Right lobe of liver (tissue), 6 donors: ENCODE data around the gene FRK. TPM values are rescaled to one million over a fixed set of nuclear protein-coding genes. Genes with fewer than 3 reads are reported as not detected.

ENCODE experiments used
- ATAC-seq, 4 donors: fragments of 200-7000 bp; cut with Tn5 transposase; one replicate each; pipeline ENCODE4 v1.9.1; 2020; ENCODE audit warnings: mild to moderate bottlenecking in 4 of 4, moderate library complexity in 4 of 4
- DNase-seq, 3 donors: peaks; one replicate each; pipeline ENCODE4 v3.0.0-alpha.2; 2020
- H3K27ac ChIP-seq, 3 donors: fragments of 200-600 bp; one replicate each; pipeline ENCODE4 v1.8.0; 2022
- H3K27me3 ChIP-seq, 2 donors: fragments of 200-600 bp; one replicate each; pipeline ENCODE4 v1.8.0; 2022
- H3K36me3 ChIP-seq, 4 donors: fragments of 200-600 bp; sonication (generic) in 1 of 4; one replicate each; pipeline versions ENCODE4 v1.5.1 to v1.8.0; 2017 to 2022; ENCODE audit warnings: control low read depth in 1 of 4
- H3K4me1 ChIP-seq, 4 donors: fragments of 200-600 bp; sonication (generic) in 1 of 4; one replicate each; pipeline versions ENCODE4 v1.5.1 to v1.8.0; 2017 to 2022; ENCODE audit warnings: control low read depth in 1 of 4
- H3K4me3 ChIP-seq, 3 donors: fragments of 200-600 bp; one replicate each; pipeline ENCODE4 v1.8.0; 2022
- H3K9me3 ChIP-seq, 4 donors: fragments of 200-600 bp; sonication (generic) in 1 of 4; one replicate each; pipeline versions ENCODE4 v1.5.1 to v1.8.0; 2017 to 2022; ENCODE audit warnings: control low read depth in 1 of 4
- CTCF ChIP-seq, 4 donors: fragments of 200-600 bp in 3 of 4; fragments of 450-650 bp in 1 of 4; IDR thresholded peaks; one replicate each; pipeline versions ENCODE4 v1.5.1 to v1.8.0; 2016 to 2022; ENCODE audit warnings: antibody characterized with exemption in 4 of 4, mild to moderate bottlenecking in 2 of 4
- POLR2A ChIP-seq: fragments of 450-650 bp; IDR thresholded peaks from one replicate; pipeline ENCODE4 v1.6.1; 2017; ENCODE audit warnings: antibody characterized with exemption, mild to moderate bottlenecking
- WGBS: methylation state at CpG from one replicate; pipeline ENCODE4 v1.1.6; 2018; ENCODE audit warnings: low coverage, low lambda C conversion rate; ENCODE audit not compliant: insufficient coverage; ENCODE audit errors: missing lambda C conversion rate; 5-methylcytosine and 5-hydroxymethylcytosine counted together
- intact Hi-C, 2 donors: fragments of 100-400 bp; cut with DNase I; formaldehyde crosslinking; loops; one replicate each; pipeline versions ENCODE4 v1.11.2 to v1.14.1; 2022
- long read RNA-seq: library from polyadenylated mRNA; unstranded; transcript quantifications from one replicate; pipeline ENCODE4 v2.0.0, GENCODE V29; 2019
- total RNA-seq, 6 experiments: library from RNA; depleted of rRNA in 2 of 6; stranded (reverse); fragments of >200 nt in 2 of 6; fragmentation: NEBNext Ultra II Directional in 3 of 6; extraction: Animal tissue kit (Norgen Biotek cat#: 25700) in 3 of 6; gene quantifications; one replicate each; pipeline versions ENCODE4 v1.1.0 to v1.2.4, GENCODE V29; 2016 to 2023
- donor health status: DM: no; HTN: yes; CAD: no.
- donor health status: DM: no; HTN: no; CAD: no.
- donor health status: DM: no; HTN: no; CAD: no.
- donor health status: DM: no; HTN: yes; CAD: no.
- donor health status: DM: no; HTN: yes; CAD: no.

FRK gene
- 10 to 100 TPM in 4 of 6 experiments, 1 to 10 TPM in 2; 8.4 to 14.1 (median 11.9) TPM for total RNA-seq
- long read RNA-seq, full-length matches to known transcripts = 1 of 2 reads
- long read RNA-seq, partial matches to known transcripts = 0 of 2 reads
- long read RNA-seq, other reads (novel, unspliced or antisense) = 1 of 2 reads

GRCh38 chr6:116060572-116061283, at the start of gene FRK:
FRK (minus strand) TSS chr6:116060891; CDS start chr6:116060311, 580 bp downstream.
- Histone ChIP-seq H3K4me1 (peaks cover 0 to 24% (median 0%) of the 10 kb centered on the region in 4 donors), H3K36me3 (no peaks in the 10 kb centered on the region), H3K27ac (peak within 1 kb of the TSS; percentile 71 to 88 (median 75)), H3K4me3 (peak within 1 kb of the TSS; percentile 39 to 65 (median 63)), H3K27me3 (no peaks in the 10 kb centered on the region), H3K9me3 (no peaks in the 10 kb centered on the region)
- intact Hi-C loops = no loop called here
- DNase-seq = peak; percentile 46 to 69 (median 63)
- 6% methylated on average over 7 of the region's 7 CpGs for WGBS
- TF ChIP-seq CTCF (IDR thresholded peaks at IDR 0.05) (peak; percentile 32 to 59 (median 35)), POLR2A (peak; percentile 71)
- ATAC-seq = peak; percentile 87 to 94 (median 90)

- DNase-seq (no peak), ATAC-seq (no peak)
- intact Hi-C loops = no loop called here
- peaks cover 0 to 37% (median 12%) of the 10 kb centered on the region in 4 donors for H3K36me3 ChIP-seq
- no peaks in the 10 kb centered on the region for H3K27me3 ChIP-seq
- no peak overlapping the region for H3K27ac ChIP-seq
- peaks cover 0 to 55% (median 21%) of the 10 kb centered on the region in 4 donors for H3K4me1 ChIP-seq
- no peak overlapping the region for H3K4me3 ChIP-seq
- TF ChIP-seq CTCF (IDR thresholded peaks at IDR 0.05) = no peak
- TF ChIP-seq POLR2A = no peak
- no peaks in the 10 kb centered on the region for H3K9me3 ChIP-seq
- WGBS = 67% methylated on average over 1 of the region's 1 CpG
Observed at GRCh38 chr6:116108836-116109235, 48.1 kb upstream of the FRK start.

GRCh38 chr6:116106146-116106545, 45.5 kb upstream of the FRK start:
- peaks cover 0 to 64% (median 31%) of the 10 kb centered on the region in 4 donors for H3K4me1 ChIP-seq
- peaks cover 0 to 27% (median 12%) of the 10 kb centered on the region in 4 donors for H3K36me3 ChIP-seq
- 0% methylated on average over 1 of the region's 1 CpG for WGBS
- no peak for DNase-seq
- no peak overlapping the region for H3K4me3 ChIP-seq
- ATAC-seq = no peak
- no peak for TF ChIP-seq CTCF (IDR thresholded peaks at IDR 0.05)
- no peak for TF ChIP-seq POLR2A
- intact Hi-C loops = no loop called here
- H3K27me3 ChIP-seq = no peaks in the 10 kb centered on the region
- peak overlapping the region in 1 of 3 donors; percentile 51 for H3K27ac ChIP-seq
- no peaks in the 10 kb centered on the region for H3K9me3 ChIP-seq

- peaks cover 0 to 58% (median 31%) of the 10 kb centered on the region in 4 donors for H3K4me1 ChIP-seq
- intact Hi-C loops = no loop called here
- H3K9me3 ChIP-seq = no peaks in the 10 kb centered on the region
- no peak overlapping the region for H3K4me3 ChIP-seq
- 43% methylated on average over 3 of the region's 3 CpGs for WGBS
- peaks cover 0 to 18% (median 9%) of the 10 kb centered on the region in 4 donors for H3K36me3 ChIP-seq
- TF ChIP-seq CTCF (IDR thresholded peaks at IDR 0.05) = no peak
- TF ChIP-seq POLR2A = no peak
- H3K27ac ChIP-seq = peak overlapping the region; percentile 51 to 60 (median 52)
- peak in 1 of 3 donors; percentile 60 for DNase-seq
- H3K27me3 ChIP-seq = no peaks in the 10 kb centered on the region
- ATAC-seq = peak; percentile 47 to 62 (median 58)
Observed at GRCh38 chr6:116105247-116105646, 44.6 kb upstream of the FRK start.
